Activated T-helper 1 cell treated with Interleukin-2 at 50 U/mL for 16 hours (primary cell): ENCODE results near the gene TAT.
"Not testable (repeated sequence)": the region's sequence is repeated elsewhere in the genome, so short reads cannot be mapped to it uniquely, and the experiment has no call there.

Source experiments
- DNase-seq: peaks from one replicate; pipeline ENCODE4 v3.0.0-alpha.2; 2020; ENCODE audit warnings: low read depth

TAT gene

GRCh38 chr16:71576971-71577370 lies at the start of gene TAT:
TSS of gene TAT (minus strand) at chr16:71577092. CDS start at chr16:71576415, 677 bp downstream.
- DNase-seq, result no peak

GRCh38 chr16:71626018-71626857 lies 49.3 kb upstream of the TAT start, which contains the start of gene MARVELD3:
TSS of gene MARVELD3 (plus strand) at chr16:71626184. CDS start at chr16:71626230, 46 bp downstream.
- peak; percentile 7 for DNase-seq

GRCh38 chr16:71625113-71625850 lies 48.4 kb upstream of the TAT start:
- DNase-seq, result no peak

- DNase-seq, result no peak
Observed at GRCh38 chr16:71623597-71623996, 46.7 kb upstream of the TAT start.

- DNase-seq, result no peak
Observed at GRCh38 chr16:71622088-71622487, 45.2 kb upstream of the TAT start.

GRCh38 chr16:71618429-71618828 lies 41.5 kb upstream of the TAT start:
- DNase-seq, result no peak

GRCh38 chr16:71614956-71615355 lies 38.1 kb upstream of the TAT start:
- DNase-seq, result not testable (repeated sequence)

GRCh38 chr16:71610936-71611871 lies 34.3 kb upstream of the TAT start:
- DNase-seq, result peak; percentile 62

GRCh38 chr16:71610447-71610846 lies 33.6 kb upstream of the TAT start:
- DNase-seq, result no peak

GRCh38 chr16:71609066-71609465 lies 32.2 kb upstream of the TAT start:
- no peak for DNase-seq

- no peak for DNase-seq
Observed at GRCh38 chr16:71600822-71601221, 23.9 kb upstream of the TAT start.

GRCh38 chr16:71598426-71598825 lies 21.5 kb upstream of the TAT start:
- DNase-seq, result not testable (repeated sequence)

- not testable (repeated sequence) for DNase-seq
Observed at GRCh38 chr16:71595340-71595826, 18.5 kb upstream of the TAT start.

GRCh38 chr16:71594000-71594646 lies 17.2 kb upstream of the TAT start:
- no peak for DNase-seq

- no peak for DNase-seq
Observed at GRCh38 chr16:71593048-71593999, 16.4 kb upstream of the TAT start.

- no peak for DNase-seq
Observed at GRCh38 chr16:71591917-71592316, 15.0 kb upstream of the TAT start.

- no peak for DNase-seq
Observed at GRCh38 chr16:71590584-71590983, 13.7 kb upstream of the TAT start.

GRCh38 chr16:71590071-71590470 lies 13.2 kb upstream of the TAT start:
- DNase-seq, result not testable (repeated sequence)

- DNase-seq, result not testable (repeated sequence)
Observed at GRCh38 chr16:71589334-71589733, 12.4 kb upstream of the TAT start.

- DNase-seq, result no peak
Observed at GRCh38 chr16:71585318-71585703, 8.4 kb upstream of the TAT start.
